CD4-positive, alpha-beta T cell treated with Interleukin-1 beta for 1 hour (primary cell): ENCODE data around the gene NAMPT.
"Not testable (repeated sequence)": the region's sequence is repeated elsewhere in the genome, so short reads cannot be mapped to it uniquely, and the experiment has no call there.

Experiments used
- DNase-seq, 2 donors: peaks; one replicate each; pipeline ENCODE4 v3.0.0-alpha.2; 2020 to 2022

Gene NAMPT

GRCh38 chr7:106298631-106299030, 13.8 kb upstream of the NAMPT start:
- DNase-seq, result not testable (repeated sequence)

GRCh38 chr7:106298155-106298554, 13.4 kb upstream of the NAMPT start:
- DNase-seq, result not testable (repeated sequence)

GRCh38 chr7:106294334-106294733, 9.6 kb upstream of the NAMPT start:
- DNase-seq, result no peak

GRCh38 chr7:106291247-106291646, 6.5 kb upstream of the NAMPT start:
- no peak for DNase-seq

DNA sequence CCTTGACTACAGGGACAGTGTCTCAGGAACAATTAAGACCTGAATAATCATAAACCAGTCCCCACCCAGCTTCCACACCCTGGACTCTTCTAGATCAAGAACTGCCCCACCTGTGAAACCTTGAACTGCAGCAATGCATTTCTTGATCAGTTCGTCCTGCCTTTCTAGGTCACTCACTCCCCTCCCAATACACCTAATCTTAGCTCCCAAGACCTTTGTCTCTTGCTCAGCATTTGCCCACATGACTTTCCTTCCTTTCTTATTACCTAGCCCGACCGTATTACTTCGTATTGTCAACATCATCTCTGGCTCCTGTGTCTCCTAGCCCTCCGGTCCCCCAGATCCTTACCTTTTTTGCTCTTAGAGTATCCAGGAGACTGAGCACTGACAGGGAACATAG, 5.5 kb upstream of the NAMPT start:
- DNase-seq, result no peak

DNA sequence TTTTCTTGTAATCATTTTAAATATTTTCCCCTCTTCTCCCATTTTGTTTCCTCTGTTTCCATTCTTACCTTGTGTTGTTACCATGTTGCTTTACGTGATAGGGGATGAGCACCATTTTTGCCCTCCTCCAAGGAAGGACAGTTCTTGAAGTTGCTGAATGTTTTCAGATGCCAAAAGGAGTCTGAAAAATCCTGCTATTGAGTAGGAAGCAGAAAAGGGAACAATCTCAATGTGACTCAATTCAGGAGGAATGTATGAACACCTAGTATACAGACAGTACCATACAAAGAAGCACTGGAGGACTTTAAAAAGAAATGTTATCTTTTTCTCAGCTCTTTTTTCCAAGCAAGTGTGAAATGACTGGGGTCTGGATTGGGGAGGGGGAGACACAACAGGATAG, 5.1 kb upstream of the NAMPT start:
- no peak for DNase-seq

GRCh38 chr7:106288263-106288662, 3.5 kb upstream of the NAMPT start:
- DNase-seq, result no peak

- DNase-seq, result no peak
Observed at GRCh38 chr7:106287786-106288185, 3.0 kb upstream of the NAMPT start.

DNA sequence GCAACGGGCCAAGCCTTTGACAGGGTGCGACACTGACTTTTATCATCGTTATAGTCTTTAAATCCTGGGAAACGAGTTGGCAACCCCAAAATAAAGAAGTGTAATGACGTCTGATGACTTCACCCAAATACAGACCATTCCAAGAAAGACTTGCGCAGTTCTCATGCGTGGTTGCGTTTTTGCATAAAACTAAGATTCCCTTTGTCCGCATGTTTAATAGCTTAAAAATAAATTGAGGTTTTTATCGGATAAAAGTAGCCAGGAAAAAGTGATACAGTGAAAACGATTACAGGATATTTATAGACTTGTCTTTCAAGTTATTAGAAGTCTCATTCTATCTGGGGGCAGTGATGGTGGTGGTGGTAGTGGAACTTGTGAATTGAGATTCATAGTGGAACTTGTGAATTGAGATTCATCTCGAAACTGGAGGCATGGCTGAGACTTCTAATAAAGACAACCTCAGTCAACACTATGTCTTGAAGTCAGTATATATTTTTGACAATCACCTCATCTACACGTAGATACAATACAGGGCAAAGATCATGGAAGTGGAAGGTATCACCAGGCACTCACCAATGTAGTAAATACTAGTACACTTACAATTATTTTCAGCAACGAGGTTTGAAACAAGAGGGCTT, 1.2 kb upstream of the NAMPT start:
- DNase-seq, result no peak

- peak; percentile 99 for DNase-seq
Observed at GRCh38 chr7:106285051-106285854, 470 bp upstream of the NAMPT start.

DNA sequence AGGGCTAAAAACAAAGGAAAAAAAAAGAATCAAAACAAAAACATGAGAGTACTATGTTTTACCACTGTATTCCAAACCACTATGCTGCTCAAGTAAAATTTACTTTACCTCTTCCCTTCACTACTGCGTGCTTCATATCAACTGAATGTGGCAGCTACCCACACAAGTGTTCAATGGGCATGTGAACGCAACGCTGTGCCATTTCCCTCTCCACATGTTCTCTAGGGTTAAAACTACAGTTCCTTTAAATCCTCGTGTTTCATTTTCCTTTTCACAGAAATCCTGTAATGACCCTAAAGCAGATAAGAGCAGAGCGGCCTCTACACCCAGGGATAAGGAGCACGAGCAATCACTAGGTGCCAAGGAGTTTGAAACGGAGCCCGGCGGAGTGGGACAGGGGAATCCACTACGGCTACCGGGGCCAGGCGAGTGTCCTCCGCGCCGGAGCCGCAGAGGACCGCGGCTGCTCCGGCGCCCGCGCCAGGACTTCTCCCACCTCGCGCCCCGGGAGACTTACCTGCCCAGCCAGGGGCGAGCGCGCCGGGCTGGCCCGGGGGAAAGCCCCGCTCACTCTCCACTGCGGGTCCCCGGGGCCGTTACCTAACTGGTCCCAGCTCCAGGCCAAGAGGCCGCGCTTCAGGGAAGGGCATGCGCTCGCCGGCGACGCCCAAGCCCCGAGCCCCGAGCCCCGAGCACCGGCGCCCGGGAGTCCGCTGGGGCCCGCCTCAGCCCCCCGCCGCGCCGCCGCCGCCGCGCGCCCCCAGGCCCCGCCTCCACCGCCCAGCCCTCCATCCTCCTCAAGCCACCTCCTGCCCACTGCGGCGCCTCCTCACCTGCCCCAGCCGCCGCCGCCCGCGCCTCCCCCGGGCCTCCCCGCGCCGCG, 711 bp downstream of the NAMPT start:
- DNase-seq, result peak; percentile 29 to 52

DNA sequence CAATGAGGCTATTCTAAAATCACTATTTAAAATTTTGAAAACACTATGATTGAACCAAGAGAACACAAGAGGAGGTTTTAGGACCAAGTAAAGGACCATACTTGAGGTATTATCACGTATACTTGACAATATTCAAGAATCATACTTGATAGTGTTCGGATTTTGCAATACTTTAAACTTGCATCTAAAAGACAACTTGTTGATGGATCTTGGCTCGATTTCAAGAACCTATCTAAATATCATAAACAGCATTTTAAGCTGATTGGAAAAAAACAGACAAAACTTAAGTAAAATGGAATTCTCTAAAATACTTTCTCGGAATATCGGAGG, 1.3 kb downstream of the NAMPT start:
- no peak for DNase-seq

GRCh38 chr7:106282852-106283251, 1.9 kb downstream of the NAMPT start:
- DNase-seq, result no peak

GRCh38 chr7:106282390-106282789, 2.4 kb downstream of the NAMPT start:
- no peak for DNase-seq

GRCh38 chr7:106281585-106282318, 3.0 kb downstream of the NAMPT start:
- no peak for DNase-seq

GRCh38 chr7:106281127-106281526, 3.7 kb downstream of the NAMPT start:
- no peak for DNase-seq

DNA sequence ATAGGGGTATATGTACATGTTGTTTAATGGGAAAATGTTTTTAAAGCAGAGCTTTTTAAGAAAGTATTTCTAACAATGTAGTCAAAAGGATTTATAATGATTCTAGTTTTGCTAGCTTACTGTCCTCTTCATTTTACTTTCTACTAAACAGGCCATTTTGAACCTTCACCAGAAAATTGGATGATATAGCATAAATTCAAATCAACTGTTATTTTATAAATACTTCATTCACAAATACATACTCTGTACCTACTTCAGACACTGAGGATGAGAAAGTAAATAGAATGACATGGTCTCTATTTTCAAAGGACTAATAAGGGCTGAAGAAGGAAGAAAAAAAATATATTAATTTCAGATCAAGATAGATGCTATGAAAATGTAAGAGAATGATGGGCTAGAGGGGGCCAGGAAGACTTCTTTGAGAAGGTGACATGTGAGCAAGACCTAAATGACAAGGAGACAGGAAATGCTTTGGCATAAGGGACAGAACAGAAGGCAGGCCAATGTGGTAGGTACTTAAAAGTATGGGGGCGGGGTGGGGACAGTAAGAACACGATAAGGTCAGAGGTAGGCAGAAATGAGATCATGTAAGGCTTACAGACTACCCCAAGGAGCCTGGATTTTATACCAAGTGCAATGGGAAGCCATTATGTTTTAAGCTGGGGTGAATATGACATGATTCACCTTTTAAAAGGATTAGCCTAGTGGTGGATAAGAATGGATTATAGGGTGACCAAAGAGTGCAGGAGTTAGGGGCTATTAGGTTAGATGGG, 5.2 kb downstream of the NAMPT start:
- DNase-seq, result no peak

GRCh38 chr7:106278695-106279094, 6.1 kb downstream of the NAMPT start:
- no peak for DNase-seq

DNA sequence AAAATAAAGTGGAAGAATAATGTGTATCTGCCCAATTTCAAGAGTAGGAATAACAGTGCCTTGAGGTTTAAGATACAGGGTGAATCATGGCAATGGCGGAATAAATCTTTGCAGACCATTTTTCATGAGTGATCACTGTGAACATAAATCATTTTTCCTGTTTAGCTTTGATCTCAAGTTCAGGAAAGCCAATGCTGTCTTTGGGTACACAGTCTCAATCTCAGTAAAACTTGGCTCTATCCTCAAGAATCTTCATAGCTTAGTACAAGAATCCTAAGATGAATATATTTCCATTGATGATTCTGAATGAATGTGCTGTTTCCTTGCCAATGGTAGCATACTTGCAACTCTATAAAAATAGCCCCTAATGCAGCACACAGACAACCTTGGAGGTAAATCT, 6.8 kb downstream of the NAMPT start:
- DNase-seq, result no peak

DNA sequence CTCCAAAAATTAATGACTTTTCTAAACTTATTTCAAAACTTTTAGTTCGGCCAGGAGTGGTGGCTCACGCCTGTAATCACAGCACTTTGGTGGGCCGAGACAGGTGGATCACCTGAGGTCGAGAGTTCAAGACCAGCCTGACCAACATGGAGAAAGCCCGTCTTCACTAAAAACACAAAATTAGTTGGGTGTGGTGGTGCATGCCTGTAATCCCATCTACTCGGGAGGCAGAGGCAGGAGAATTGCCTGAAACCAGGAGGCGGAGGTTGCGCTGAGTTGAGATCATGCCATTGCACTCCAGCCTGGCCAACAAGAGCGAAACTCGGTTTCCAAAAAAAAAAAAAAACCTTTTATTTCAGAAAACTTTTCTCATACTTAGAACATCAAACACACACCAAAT, 8.3 kb downstream of the NAMPT start:
- no peak for DNase-seq

GRCh38 chr7:106273009-106273668, 11.6 kb downstream of the NAMPT start:
- no peak for DNase-seq
